ENCODE data around the gene CARD14. TPM values are rescaled to one million over a fixed set of nuclear protein-coding genes. Genes with fewer than 3 reads are reported as not detected.

CARD14 gene
- total RNA-seq, 1 experiment from 2014 or later = not detected

GRCh38 chr17:80212962-80213642 lies 43.3 kb downstream of the CARD14 start:
- intact Hi-C loops (cut with micrococcal nuclease; ENCODE audit: unreplicated experiment) (no loop called here), in situ Hi-C loops (cut with HindIII; ENCODE audit: low pct_unique_long_range_greater_than_20kb, low sequenced_read_pairs) (no loop called here)
- Histone ChIP-seq H3K27ac (ENCODE audit: low read length) (no peak overlapping the region), H3K9me3 (ENCODE audit: control insufficient read depth, insufficient read depth, low read depth, low read length) (no peaks in the 10 kb centered on the region), H3K4me1 (ENCODE audit: control insufficient read depth, insufficient read depth, low read length) (no peaks in the 10 kb centered on the region), H3K36me3 (ENCODE audit: control insufficient read depth, insufficient read depth, low read length) (no peaks in the 10 kb centered on the region; the same call in none of the 2 replicates), H3K4me3 (ENCODE audit: low read depth in 2 of 2, low read length in 2 of 2) (no peak overlapping the region), H3K27me3 (ENCODE audit: control insufficient read depth, insufficient read depth, low read length) (no peaks in the 10 kb centered on the region)
- CTCF ChIA-PET = no interaction called here
- ATAC-seq = no peak
- no peak for DNase-seq (ENCODE audit: low read depth, low spot score)
- BruUV-seq (replicated peaks) = no TSS peak
- POLR2A ChIA-PET = interaction anchor here (0.7 kb wide), 1 partner anchor 14 kb away, joined by 7 read pairs; no protein-coding TSS in a partner anchor
- TF ChIP-seq POLR2AphosphoS5 (IDR thresholded peaks at IDR 0.05; ENCODE audit: low read depth, low read length) = no peak
- no peak for TF ChIP-seq SIN3A (IDR thresholded peaks at IDR 0.05; ENCODE audit: borderline replicate concordance, insufficient read depth, low read depth, low read length)
- TF ChIP-seq, protein P1, sequence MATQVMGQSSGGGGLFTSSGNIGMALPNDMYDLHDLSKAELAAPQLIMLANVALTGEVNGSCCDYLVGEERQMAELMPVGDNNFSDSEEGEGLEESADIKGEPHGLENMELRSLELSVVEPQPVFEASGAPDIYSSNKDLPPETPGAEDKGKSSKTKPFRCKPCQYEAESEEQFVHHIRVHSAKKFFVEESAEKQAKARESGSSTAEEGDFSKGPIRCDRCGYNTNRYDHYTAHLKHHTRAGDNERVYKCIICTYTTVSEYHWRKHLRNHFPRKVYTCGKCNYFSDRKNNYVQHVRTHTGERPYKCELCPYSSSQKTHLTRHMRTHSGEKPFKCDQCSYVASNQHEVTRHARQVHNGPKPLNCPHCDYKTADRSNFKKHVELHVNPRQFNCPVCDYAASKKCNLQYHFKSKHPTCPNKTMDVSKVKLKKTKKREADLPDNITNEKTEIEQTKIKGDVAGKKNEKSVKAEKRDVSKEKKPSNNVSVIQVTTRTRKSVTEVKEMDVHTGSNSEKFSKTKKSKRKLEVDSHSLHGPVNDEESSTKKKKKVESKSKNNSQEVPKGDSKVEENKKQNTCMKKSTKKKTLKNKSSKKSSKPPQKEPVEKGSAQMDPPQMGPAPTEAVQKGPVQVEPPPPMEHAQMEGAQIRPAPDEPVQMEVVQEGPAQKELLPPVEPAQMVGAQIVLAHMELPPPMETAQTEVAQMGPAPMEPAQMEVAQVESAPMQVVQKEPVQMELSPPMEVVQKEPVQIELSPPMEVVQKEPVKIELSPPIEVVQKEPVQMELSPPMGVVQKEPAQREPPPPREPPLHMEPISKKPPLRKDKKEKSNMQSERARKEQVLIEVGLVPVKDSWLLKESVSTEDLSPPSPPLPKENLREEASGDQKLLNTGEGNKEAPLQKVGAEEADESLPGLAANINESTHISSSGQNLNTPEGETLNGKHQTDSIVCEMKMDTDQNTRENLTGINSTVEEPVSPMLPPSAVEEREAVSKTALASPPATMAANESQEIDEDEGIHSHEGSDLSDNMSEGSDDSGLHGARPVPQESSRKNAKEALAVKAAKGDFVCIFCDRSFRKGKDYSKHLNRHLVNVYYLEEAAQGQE (IDR thresholded peaks at IDR 0.05; ENCODE audit: insufficient read depth in 1 of 2, low read depth in 2 of 2, low read length in 1 of 2) = no peak
- TF ChIP-seq TCF7L2 (IDR thresholded peaks at IDR 0.05; ENCODE audit: low read depth, low read length) = no peak
- TF ChIP-seq, protein P2, sequence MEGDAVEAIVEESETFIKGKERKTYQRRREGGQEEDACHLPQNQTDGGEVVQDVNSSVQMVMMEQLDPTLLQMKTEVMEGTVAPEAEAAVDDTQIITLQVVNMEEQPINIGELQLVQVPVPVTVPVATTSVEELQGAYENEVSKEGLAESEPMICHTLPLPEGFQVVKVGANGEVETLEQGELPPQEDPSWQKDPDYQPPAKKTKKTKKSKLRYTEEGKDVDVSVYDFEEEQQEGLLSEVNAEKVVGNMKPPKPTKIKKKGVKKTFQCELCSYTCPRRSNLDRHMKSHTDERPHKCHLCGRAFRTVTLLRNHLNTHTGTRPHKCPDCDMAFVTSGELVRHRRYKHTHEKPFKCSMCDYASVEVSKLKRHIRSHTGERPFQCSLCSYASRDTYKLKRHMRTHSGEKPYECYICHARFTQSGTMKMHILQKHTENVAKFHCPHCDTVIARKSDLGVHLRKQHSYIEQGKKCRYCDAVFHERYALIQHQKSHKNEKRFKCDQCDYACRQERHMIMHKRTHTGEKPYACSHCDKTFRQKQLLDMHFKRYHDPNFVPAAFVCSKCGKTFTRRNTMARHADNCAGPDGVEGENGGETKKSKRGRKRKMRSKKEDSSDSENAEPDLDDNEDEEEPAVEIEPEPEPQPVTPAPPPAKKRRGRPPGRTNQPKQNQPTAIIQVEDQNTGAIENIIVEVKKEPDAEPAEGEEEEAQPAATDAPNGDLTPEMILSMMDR (IDR thresholded peaks at IDR 0.05) = no peak

GRCh38 chr17:80213643-80213975 lies 43.8 kb downstream of the CARD14 start:
- H3K27ac ChIP-seq (ENCODE audit: low read length) = no peak overlapping the region
- H3K27me3 ChIP-seq (ENCODE audit: control insufficient read depth, insufficient read depth, low read length) = no peaks in the 10 kb centered on the region
- TF ChIP-seq, protein P1 (IDR thresholded peaks at IDR 0.05; ENCODE audit: insufficient read depth in 1 of 2, low read depth in 2 of 2, low read length in 1 of 2) = no peak
- TF ChIP-seq SIN3A (IDR thresholded peaks at IDR 0.05; ENCODE audit: borderline replicate concordance, insufficient read depth, low read depth, low read length) (no peak), TCF7L2 (IDR thresholded peaks at IDR 0.05; ENCODE audit: low read depth, low read length) (no peak), POLR2AphosphoS5 (IDR thresholded peaks at IDR 0.05; ENCODE audit: low read depth, low read length) (no peak)
- TF ChIP-seq, protein P2 (IDR thresholded peaks at IDR 0.05) = no peak
- DNase-seq (ENCODE audit: low read depth, low spot score) (no peak), ATAC-seq (no peak)
- H3K4me3 ChIP-seq (ENCODE audit: low read depth in 2 of 2, low read length in 2 of 2) = no peak overlapping the region
- intact Hi-C loops (cut with micrococcal nuclease; ENCODE audit: unreplicated experiment) = no loop called here
- H3K36me3 ChIP-seq (ENCODE audit: control insufficient read depth, insufficient read depth, low read length) = no peaks in the 10 kb centered on the region; the same call in none of the 2 replicates
- BruUV-seq (replicated peaks) = no TSS peak
- no peaks in the 10 kb centered on the region for H3K9me3 ChIP-seq (ENCODE audit: control insufficient read depth, insufficient read depth, low read depth, low read length)
- H3K4me1 ChIP-seq (ENCODE audit: control insufficient read depth, insufficient read depth, low read length) = no peaks in the 10 kb centered on the region
- POLR2A ChIA-PET = no interaction called here
- in situ Hi-C loops (cut with HindIII; ENCODE audit: low pct_unique_long_range_greater_than_20kb, low sequenced_read_pairs) = no loop called here
- CTCF ChIA-PET = no interaction called here
